Measurements from ENCODE around the gene PTGIS. TPM values are rescaled to one million over a fixed set of nuclear protein-coding genes. Genes with fewer than 3 reads are reported as not detected.

PTGIS gene
- total RNA-seq, 1 donor from 2014 or later, result 31.3 TPM

DNA sequence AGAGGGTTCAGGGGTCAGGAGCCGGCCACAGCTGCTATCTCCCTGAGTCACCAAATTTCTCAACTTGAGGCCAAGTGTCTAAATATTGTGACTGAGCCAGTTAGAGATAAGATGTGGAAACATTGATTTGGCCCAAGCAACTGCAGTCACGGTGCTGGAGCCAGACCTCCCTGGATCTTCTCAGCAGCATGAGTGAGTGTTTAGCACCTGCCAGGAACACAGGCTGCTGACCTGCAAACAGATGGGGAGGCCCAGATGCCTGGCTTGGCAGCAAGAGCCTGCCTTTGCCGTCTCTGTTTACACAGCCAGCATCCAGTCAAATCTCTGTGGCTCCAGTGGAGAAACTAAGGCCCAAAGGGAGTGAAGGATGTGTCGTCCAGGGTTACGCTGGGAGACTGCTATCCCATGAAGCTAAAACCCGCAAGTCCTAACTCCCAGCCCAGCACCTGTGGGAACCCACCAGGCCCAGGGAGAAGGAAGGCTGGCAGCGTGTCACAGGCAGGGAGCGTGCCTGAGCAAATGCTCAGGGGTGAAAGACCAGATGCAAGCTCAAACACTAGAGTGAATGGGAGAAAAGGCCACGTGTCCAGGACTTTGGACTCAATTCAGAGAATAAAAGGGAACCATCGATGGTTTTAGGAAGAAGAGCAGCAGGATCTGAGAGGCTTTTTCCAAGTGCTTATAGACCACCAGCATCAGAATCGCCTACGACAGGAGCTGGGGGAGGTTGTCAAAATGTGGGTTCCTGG lies 15.9 kb upstream of the PTGIS start:
- Mint-ChIP-seq H3K4me3 (no peak overlapping the region), H3K4me1 (peaks cover 11% of the 10 kb centered on the region), H3K27ac (no peak overlapping the region), H3K27me3 (ENCODE audit: insufficient read depth, low read depth) (no peaks in the 10 kb centered on the region), H3K36me3 (no peaks in the 10 kb centered on the region), H3K9me3 (peaks cover 4% of the 10 kb centered on the region)
- H4K20me1 ChIP-seq (ENCODE audit: low read depth), result no peaks in the 10 kb centered on the region
- peaks cover 4% of the 10 kb centered on the region for H3F3A ChIP-seq (ENCODE audit: low read depth)
- no peaks in the 10 kb centered on the region for H3K36me3 ChIP-seq
- H3K4me2 ChIP-seq, result no peak overlapping the region
- H3K9me3 ChIP-seq (ENCODE audit: low read depth), result no peaks in the 10 kb centered on the region
- peaks cover 7% of the 10 kb centered on the region for H3K4me1 ChIP-seq
- H3K9ac ChIP-seq, result no peak overlapping the region
- H3K27me3 ChIP-seq, result no peaks in the 10 kb centered on the region
- H3K27ac ChIP-seq, result no peak overlapping the region
- peak overlapping the region; percentile 84 for H2AFZ ChIP-seq (replicated peaks)
- H3K79me2 ChIP-seq (ENCODE audit: low read depth), result no peaks in the 10 kb centered on the region
- TF ChIP-seq, protein P1, sequence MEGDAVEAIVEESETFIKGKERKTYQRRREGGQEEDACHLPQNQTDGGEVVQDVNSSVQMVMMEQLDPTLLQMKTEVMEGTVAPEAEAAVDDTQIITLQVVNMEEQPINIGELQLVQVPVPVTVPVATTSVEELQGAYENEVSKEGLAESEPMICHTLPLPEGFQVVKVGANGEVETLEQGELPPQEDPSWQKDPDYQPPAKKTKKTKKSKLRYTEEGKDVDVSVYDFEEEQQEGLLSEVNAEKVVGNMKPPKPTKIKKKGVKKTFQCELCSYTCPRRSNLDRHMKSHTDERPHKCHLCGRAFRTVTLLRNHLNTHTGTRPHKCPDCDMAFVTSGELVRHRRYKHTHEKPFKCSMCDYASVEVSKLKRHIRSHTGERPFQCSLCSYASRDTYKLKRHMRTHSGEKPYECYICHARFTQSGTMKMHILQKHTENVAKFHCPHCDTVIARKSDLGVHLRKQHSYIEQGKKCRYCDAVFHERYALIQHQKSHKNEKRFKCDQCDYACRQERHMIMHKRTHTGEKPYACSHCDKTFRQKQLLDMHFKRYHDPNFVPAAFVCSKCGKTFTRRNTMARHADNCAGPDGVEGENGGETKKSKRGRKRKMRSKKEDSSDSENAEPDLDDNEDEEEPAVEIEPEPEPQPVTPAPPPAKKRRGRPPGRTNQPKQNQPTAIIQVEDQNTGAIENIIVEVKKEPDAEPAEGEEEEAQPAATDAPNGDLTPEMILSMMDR (IDR thresholded peaks at IDR 0.05), result no peak
- no peak for TF ChIP-seq EZH2 (IDR thresholded peaks at IDR 0.05)
- no peak for TF ChIP-seq EZH2phosphoT487 (IDR thresholded peaks at IDR 0.05)
- DNase-seq (ENCODE audit: low spot score), result no peak
- H3K4me3 ChIP-seq, result no peak overlapping the region

DNA sequence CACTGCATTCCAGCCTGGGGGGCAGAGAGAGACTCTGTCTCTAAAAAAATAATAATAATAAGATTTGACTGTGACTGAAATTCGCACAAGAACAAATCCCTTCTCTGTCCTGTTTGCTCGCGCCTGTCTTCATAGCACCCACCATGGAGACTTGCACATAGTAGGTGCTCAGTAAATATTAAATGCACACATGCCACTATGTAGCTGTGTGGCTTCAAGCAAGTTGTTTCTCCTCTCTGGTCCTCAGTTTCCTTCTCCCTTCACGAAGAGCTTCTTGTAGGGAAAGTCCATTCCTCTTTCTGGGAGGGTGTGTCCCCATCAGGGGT lies 15.4 kb upstream of the PTGIS start:
- H3K4me3 Mint-ChIP-seq, result no peak overlapping the region
- DNase-seq (ENCODE audit: low spot score), result no peak
- Histone ChIP-seq H3K36me3 (no peaks in the 10 kb centered on the region), H3K4me3 (no peak overlapping the region), H3F3A (ENCODE audit: low read depth) (peaks cover 4% of the 10 kb centered on the region), H3K9me3 (ENCODE audit: low read depth) (no peaks in the 10 kb centered on the region), H4K20me1 (ENCODE audit: low read depth) (no peaks in the 10 kb centered on the region), H2AFZ (replicated peaks) (no peak overlapping the region), H3K4me1 (peaks cover 7% of the 10 kb centered on the region), H3K9ac (no peak overlapping the region), H3K27ac (no peak overlapping the region), H3K4me2 (no peak overlapping the region), H3K27me3 (no peaks in the 10 kb centered on the region), H3K79me2 (ENCODE audit: low read depth) (no peaks in the 10 kb centered on the region)
- no peaks in the 10 kb centered on the region for H3K27me3 Mint-ChIP-seq (ENCODE audit: insufficient read depth, low read depth)
- H3K27ac Mint-ChIP-seq, result no peak overlapping the region
- no peaks in the 10 kb centered on the region for H3K36me3 Mint-ChIP-seq
- peaks cover 4% of the 10 kb centered on the region for H3K9me3 Mint-ChIP-seq
- peaks cover 11% of the 10 kb centered on the region for H3K4me1 Mint-ChIP-seq
- TF ChIP-seq EZH2 (IDR thresholded peaks at IDR 0.05), result no peak
- TF ChIP-seq, protein P1 (IDR thresholded peaks at IDR 0.05), result no peak
- no peak for TF ChIP-seq EZH2phosphoT487 (IDR thresholded peaks at IDR 0.05)

DNA sequence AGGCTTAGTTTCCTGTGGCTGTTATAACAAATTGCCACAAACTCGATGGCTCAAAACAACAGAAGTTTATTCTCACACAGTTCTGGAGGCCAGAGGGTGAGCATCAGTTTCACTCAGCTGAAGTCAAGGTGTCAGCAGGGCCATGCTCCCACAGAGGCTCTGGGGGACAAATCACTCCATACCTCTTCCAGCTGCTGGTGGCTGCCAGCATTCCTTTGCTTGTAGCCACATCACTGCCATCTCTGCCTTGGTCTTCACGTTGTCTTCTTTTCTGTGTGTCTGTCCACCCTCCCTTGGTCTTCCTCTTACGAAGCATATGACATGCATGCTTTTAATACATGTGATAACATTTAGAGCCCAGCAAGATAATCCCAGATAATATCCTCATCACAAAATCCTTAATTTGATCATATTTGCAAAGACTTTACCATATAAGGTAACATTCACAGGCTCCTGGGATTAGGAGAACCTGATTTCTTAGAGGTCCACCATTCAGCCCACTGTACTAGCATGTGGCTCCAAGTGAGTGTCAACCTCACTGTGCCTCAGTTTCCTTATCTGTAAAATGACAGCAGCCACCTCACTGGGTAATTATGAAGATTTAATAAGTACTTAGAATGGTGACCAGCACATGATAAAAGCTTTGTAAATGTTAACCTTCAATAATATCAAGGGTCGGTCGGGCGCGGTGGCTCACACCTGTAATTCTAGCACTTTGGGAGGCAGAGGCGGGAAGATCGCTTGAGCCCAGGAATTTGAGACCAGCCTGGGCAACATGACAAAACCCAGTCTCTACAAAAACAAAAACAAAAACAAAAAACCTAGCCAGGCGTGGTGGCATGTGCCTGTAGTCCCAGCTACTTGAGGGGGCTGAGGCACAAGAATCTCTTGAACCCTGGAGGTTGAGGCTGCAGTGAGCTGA lies 14.7 kb upstream of the PTGIS start:
- DNase-seq (ENCODE audit: low spot score), result no peak
- H3K79me2 ChIP-seq (ENCODE audit: low read depth), result no peaks in the 10 kb centered on the region
- Mint-ChIP-seq H3K4me3 (no peak overlapping the region), H3K36me3 (no peaks in the 10 kb centered on the region), H3K9me3 (peaks cover 4% of the 10 kb centered on the region), H3K4me1 (peaks cover 11% of the 10 kb centered on the region), H3K27me3 (ENCODE audit: insufficient read depth, low read depth) (no peaks in the 10 kb centered on the region), H3K27ac (no peak overlapping the region)
- no peaks in the 10 kb centered on the region for H3K9me3 ChIP-seq (ENCODE audit: low read depth)
- H4K20me1 ChIP-seq (ENCODE audit: low read depth), result no peaks in the 10 kb centered on the region
- TF ChIP-seq, protein P1 (IDR thresholded peaks at IDR 0.05), result no peak
- TF ChIP-seq EZH2phosphoT487 (IDR thresholded peaks at IDR 0.05), result no peak
- no peak for TF ChIP-seq EZH2 (IDR thresholded peaks at IDR 0.05)
- H3F3A ChIP-seq (ENCODE audit: low read depth), result peaks cover 4% of the 10 kb centered on the region
- H3K27me3 ChIP-seq, result no peaks in the 10 kb centered on the region
- no peak overlapping the region for H3K4me2 ChIP-seq
- H3K9ac ChIP-seq, result no peak overlapping the region
- no peaks in the 10 kb centered on the region for H3K36me3 ChIP-seq
- H3K4me1 ChIP-seq, result peaks cover 7% of the 10 kb centered on the region
- no peak overlapping the region for H2AFZ ChIP-seq (replicated peaks)
- no peak overlapping the region for H3K4me3 ChIP-seq
- H3K27ac ChIP-seq, result no peak overlapping the region
